Neural cell (in vitro differentiated cells): ENCODE measurements around the gene FAM219A. TPM values are rescaled to one million over a fixed set of nuclear protein-coding genes. Genes with fewer than 3 reads are reported as not detected.

Source experiments
- H2AFZ ChIP-seq: fragments of 200-600, 300-800 bp; sonication (generic), shearing (Covaris generic); 2 replicates; pipeline ENCODE4 v1.6.0; 2014; ENCODE audit warnings: low read depth, mild to moderate bottlenecking, antibody characterized with exemption, low read length, moderate library complexity
- H3F3A ChIP-seq: fragments of 200-600 bp; shearing (Covaris generic); 2 replicates; pipeline ENCODE4 v1.6.1; 2016; ENCODE audit warnings: mild to moderate bottlenecking, moderate library complexity, mixed read lengths, antibody characterized with exemption, low read length; ENCODE audit not compliant: insufficient read depth, poor library complexity, severe bottlenecking
- H3K27ac ChIP-seq: fragments of 200-600, 300-800 bp; sonication (generic), shearing (Covaris generic); 2 replicates; pipeline ENCODE4 v1.5.1; 2014; ENCODE audit warnings: mild to moderate bottlenecking, low read length, moderate library complexity
- H3K27me3 ChIP-seq: fragments of 300-800, 200-600 bp; sonication (generic), shearing (Covaris generic); 2 replicates; pipeline ENCODE4 v1.6.0; 2014; ENCODE audit warnings: mild to moderate bottlenecking, low read depth, low read length, moderate library complexity; ENCODE audit not compliant: insufficient read depth
- H3K36me3 ChIP-seq: fragments of 300-800, 200-600 bp; sonication (generic), shearing (Covaris generic); 2 replicates; pipeline ENCODE4 v1.5.1; 2014; ENCODE audit warnings: mild to moderate bottlenecking, antibody characterized with exemption, low read length, moderate library complexity; ENCODE audit not compliant: insufficient read depth
- H3K4me2 ChIP-seq: fragments of 300-800, 200-600 bp; sonication (generic), shearing (Covaris generic); 2 replicates; pipeline ENCODE4 v1.6.0; 2014; ENCODE audit warnings: mild to moderate bottlenecking, low read length
- H3K4me3 ChIP-seq: fragments of 300-800, 200-600 bp; sonication (generic), shearing (Covaris generic); 2 replicates; pipeline ENCODE4 v1.5.1; 2014; ENCODE audit warnings: mild to moderate bottlenecking, low read length, moderate library complexity
- H3K79me2 ChIP-seq: fragments of 200-600 bp; shearing (Covaris generic); replicated peaks from 2 replicates; pipeline ENCODE4 v1.6.0; 2014; ENCODE audit warnings: mild to moderate bottlenecking, low read length, moderate library complexity; ENCODE audit not compliant: insufficient read depth
- H3K9ac ChIP-seq: fragments of 300-800, 200-600 bp; sonication (generic), shearing (Covaris generic); 2 replicates; pipeline ENCODE4 v1.6.1; 2016; ENCODE audit warnings: mild to moderate bottlenecking, low read length, mixed read lengths
- H3K9me2 ChIP-seq: fragments of 200-600 bp; shearing (Covaris generic); 2 replicates; pipeline ENCODE4 v1.6.1; 2016; ENCODE audit warnings: mild to moderate bottlenecking, low read length, mixed read lengths; ENCODE audit not compliant: insufficient read depth
- H3K9me3 ChIP-seq: fragments of 200-600, 300-800 bp; sonication (generic), shearing (Covaris generic); 2 replicates; pipeline ENCODE4 v1.6.1; 2016; ENCODE audit warnings: mild to moderate bottlenecking, mixed run types, low read length, moderate library complexity, mixed read lengths
- H4K20me1 ChIP-seq: fragments of 200-600 bp; shearing (Covaris generic); 2 replicates; pipeline ENCODE4 v1.6.1; 2016; ENCODE audit warnings: mild to moderate bottlenecking, mixed run types; ENCODE audit not compliant: insufficient read depth
- EP300 ChIP-seq: fragments of 450-650 bp; conservative IDR thresholded peaks from 2 replicates; pipeline ENCODE4 v1.6.1; 2014; ENCODE audit warnings: antibody characterized with exemption, mild to moderate bottlenecking, moderate library complexity; ENCODE audit not compliant: poor library complexity, severe bottlenecking
- EZH2 ChIP-seq: fragments of 200-600, 300-800 bp; shearing (Covaris generic), sonication (generic); IDR thresholded peaks from 2 replicates; pipeline ENCODE4 v1.6.1; 2014; ENCODE audit warnings: antibody characterized with exemption, low read length, borderline replicate concordance, mild to moderate bottlenecking; ENCODE audit not compliant: insufficient read depth, poor library complexity, severe bottlenecking
- MXI1 ChIP-seq: fragments of 450-650 bp; conservative IDR thresholded peaks from 2 replicates; pipeline ENCODE4 v1.6.1; 2014; ENCODE audit warnings: antibody characterized with exemption, mild to moderate bottlenecking; ENCODE audit not compliant: poor library complexity, severe bottlenecking
- POLR2AphosphoS5 ChIP-seq: IDR thresholded peaks from 2 replicates; pipeline ENCODE4 v1.6.1; 2012
- RAD21 ChIP-seq: fragments of 450-650 bp; conservative IDR thresholded peaks from 2 replicates; pipeline ENCODE4 v1.6.1; 2014; ENCODE audit warnings: antibody characterized with exemption, mild to moderate bottlenecking, moderate library complexity
- SMC3 ChIP-seq: fragments of 450-650 bp; conservative IDR thresholded peaks from 2 replicates; pipeline ENCODE4 v1.6.1; 2014; ENCODE audit warnings: antibody characterized with exemption, mild to moderate bottlenecking, moderate library complexity; ENCODE audit not compliant: poor library complexity
- TAF1 ChIP-seq: IDR thresholded peaks from 2 replicates; pipeline ENCODE4 v1.6.1; 2012; ENCODE audit warnings: low read depth
- polyA plus RNA-seq: library from polyadenylated mRNA; depleted of rRNA; stranded (reverse); fragments of >200 nt; gene quantifications from 2 replicates; pipeline ENCODE4 v1.2.3, GENCODE V29; 2014
- TF ChIP-seq, protein P1 (sequence below): IDR thresholded peaks from 2 replicates; pipeline ENCODE4 v1.6.1; 2012; ENCODE audit warnings: borderline replicate concordance
- TF ChIP-seq, protein P2 (sequence below): fragments of 450-650 bp; IDR thresholded peaks from 2 replicates; pipeline ENCODE4 v1.5.1; 2014; ENCODE audit warnings: antibody characterized with exemption, mild to moderate bottlenecking, moderate library complexity; ENCODE audit not compliant: poor library complexity, severe bottlenecking

FAM219A gene
- polyA plus RNA-seq, 1 donor from 2014 or later: 56.6 TPM

DNA sequence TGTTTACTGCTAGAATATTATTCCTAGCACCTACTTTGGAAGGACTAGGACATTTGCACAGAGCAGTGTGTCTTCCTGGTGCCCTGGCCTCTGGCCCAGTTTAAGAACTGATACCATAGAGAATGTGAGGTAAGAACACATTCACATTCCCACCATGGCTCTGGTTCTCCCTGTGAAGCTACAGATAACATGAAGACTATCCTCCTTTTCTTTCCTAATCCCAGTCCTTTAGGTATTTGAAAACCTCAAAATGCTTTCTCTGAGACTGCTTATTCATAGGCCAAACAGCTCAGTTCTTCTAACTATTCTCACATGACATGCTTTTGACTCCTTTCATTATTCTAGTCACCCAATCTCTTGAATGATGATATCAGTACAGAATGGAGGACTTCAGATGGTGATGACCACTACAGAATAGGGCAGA, 11.9 kb downstream of the FAM219A start:
- Histone ChIP-seq H3K9me3 (no peaks in the 10 kb centered on the region), H3F3A (no peaks in the 10 kb centered on the region), H3K27me3 (no peaks in the 10 kb centered on the region), H3K9me2 (no peaks in the 10 kb centered on the region), H3K79me2 (peaks cover 22% of the 10 kb centered on the region), H3K36me3 (no peaks in the 10 kb centered on the region), H3K4me2 (no peak overlapping the region), H3K4me3 (no peak overlapping the region), H3K9ac (no peak overlapping the region), H4K20me1 (no peaks in the 10 kb centered on the region), H2AFZ (no peak overlapping the region), H3K27ac (no peak overlapping the region)
- TF ChIP-seq MXI1: no peak
- TF ChIP-seq, protein P1, sequence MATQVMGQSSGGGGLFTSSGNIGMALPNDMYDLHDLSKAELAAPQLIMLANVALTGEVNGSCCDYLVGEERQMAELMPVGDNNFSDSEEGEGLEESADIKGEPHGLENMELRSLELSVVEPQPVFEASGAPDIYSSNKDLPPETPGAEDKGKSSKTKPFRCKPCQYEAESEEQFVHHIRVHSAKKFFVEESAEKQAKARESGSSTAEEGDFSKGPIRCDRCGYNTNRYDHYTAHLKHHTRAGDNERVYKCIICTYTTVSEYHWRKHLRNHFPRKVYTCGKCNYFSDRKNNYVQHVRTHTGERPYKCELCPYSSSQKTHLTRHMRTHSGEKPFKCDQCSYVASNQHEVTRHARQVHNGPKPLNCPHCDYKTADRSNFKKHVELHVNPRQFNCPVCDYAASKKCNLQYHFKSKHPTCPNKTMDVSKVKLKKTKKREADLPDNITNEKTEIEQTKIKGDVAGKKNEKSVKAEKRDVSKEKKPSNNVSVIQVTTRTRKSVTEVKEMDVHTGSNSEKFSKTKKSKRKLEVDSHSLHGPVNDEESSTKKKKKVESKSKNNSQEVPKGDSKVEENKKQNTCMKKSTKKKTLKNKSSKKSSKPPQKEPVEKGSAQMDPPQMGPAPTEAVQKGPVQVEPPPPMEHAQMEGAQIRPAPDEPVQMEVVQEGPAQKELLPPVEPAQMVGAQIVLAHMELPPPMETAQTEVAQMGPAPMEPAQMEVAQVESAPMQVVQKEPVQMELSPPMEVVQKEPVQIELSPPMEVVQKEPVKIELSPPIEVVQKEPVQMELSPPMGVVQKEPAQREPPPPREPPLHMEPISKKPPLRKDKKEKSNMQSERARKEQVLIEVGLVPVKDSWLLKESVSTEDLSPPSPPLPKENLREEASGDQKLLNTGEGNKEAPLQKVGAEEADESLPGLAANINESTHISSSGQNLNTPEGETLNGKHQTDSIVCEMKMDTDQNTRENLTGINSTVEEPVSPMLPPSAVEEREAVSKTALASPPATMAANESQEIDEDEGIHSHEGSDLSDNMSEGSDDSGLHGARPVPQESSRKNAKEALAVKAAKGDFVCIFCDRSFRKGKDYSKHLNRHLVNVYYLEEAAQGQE: no peak
- no peak for TF ChIP-seq EZH2
- no peak for TF ChIP-seq POLR2AphosphoS5
- no peak for TF ChIP-seq EP300
- TF ChIP-seq SMC3: no peak

DNA sequence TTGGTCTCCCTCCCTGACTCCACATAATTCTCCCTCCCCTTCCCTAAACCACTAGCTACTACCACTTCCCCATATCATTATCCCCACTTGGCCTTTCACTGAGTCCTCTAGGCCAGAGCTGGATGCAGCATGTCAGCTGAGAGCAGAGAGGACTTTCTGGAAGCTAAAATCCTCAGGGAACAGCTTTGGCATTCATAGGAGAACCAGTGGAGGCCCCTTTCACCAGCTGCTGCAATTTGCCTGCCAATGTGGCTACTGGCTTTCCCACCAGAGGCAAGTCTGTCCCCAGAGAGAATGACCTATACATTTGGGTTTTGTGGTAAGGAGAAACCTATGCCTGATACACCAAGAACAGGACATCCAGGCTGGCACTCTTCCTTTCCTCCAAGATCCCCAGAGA, 14.4 kb downstream of the FAM219A start:
- Histone ChIP-seq H3K27ac (no peak overlapping the region), H2AFZ (no peak overlapping the region), H3K9me3 (no peaks in the 10 kb centered on the region), H4K20me1 (no peaks in the 10 kb centered on the region), H3K4me3 (no peak overlapping the region), H3K9ac (no peak overlapping the region), H3K36me3 (peaks cover 4% of the 10 kb centered on the region), H3F3A (no peaks in the 10 kb centered on the region), H3K4me2 (no peak overlapping the region), H3K27me3 (no peaks in the 10 kb centered on the region), H3K9me2 (no peaks in the 10 kb centered on the region), H3K79me2 (peaks cover 6% of the 10 kb centered on the region)
- TF ChIP-seq, protein P1: no peak
- TF ChIP-seq EP300 (no peak), POLR2AphosphoS5 (no peak), SMC3 (no peak), EZH2 (no peak), RAD21 (no peak), MXI1 (no peak), TAF1 (no peak)
- TF ChIP-seq, protein P2, sequence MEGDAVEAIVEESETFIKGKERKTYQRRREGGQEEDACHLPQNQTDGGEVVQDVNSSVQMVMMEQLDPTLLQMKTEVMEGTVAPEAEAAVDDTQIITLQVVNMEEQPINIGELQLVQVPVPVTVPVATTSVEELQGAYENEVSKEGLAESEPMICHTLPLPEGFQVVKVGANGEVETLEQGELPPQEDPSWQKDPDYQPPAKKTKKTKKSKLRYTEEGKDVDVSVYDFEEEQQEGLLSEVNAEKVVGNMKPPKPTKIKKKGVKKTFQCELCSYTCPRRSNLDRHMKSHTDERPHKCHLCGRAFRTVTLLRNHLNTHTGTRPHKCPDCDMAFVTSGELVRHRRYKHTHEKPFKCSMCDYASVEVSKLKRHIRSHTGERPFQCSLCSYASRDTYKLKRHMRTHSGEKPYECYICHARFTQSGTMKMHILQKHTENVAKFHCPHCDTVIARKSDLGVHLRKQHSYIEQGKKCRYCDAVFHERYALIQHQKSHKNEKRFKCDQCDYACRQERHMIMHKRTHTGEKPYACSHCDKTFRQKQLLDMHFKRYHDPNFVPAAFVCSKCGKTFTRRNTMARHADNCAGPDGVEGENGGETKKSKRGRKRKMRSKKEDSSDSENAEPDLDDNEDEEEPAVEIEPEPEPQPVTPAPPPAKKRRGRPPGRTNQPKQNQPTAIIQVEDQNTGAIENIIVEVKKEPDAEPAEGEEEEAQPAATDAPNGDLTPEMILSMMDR: no peak
